ENCODE data around the gene GALNT2.

GRCh38 chr1:230025686-230026085, 41.4 kb upstream of the GALNT2 start:
- no peak for TF ChIP-seq ZNF8 (CRISPR knock-in tag; IDR thresholded peaks at IDR 0.05)
- no peak for TF ChIP-seq RARB (CRISPR knock-in tag; IDR thresholded peaks at IDR 0.05)
